Measurements from ENCODE around the gene ADPRH.
"Not testable (repeated sequence)": the region's sequence is repeated elsewhere in the genome, so short reads cannot be mapped to it uniquely, and the experiment has no call there.

ADPRH gene

GRCh38 chr3:119579366-119580066 is at the start of gene ADPRH:
TSS of gene ADPRH (plus strand) at chr3:119579492. CDS start at chr3:119582170, 2,678 bp downstream.
- DNase-seq (ENCODE audit: insufficient read length, low spot score): peak; percentile 24
- FAIRE-seq: no peak
- TF ChIP-seq POLR2A (IDR thresholded peaks at IDR 0.05; ENCODE audit: low read depth, low read length): no peak

- TF ChIP-seq POLR2A (IDR thresholded peaks at IDR 0.05; ENCODE audit: low read depth, low read length): no peak
- FAIRE-seq (no peak), DNase-seq (ENCODE audit: insufficient read length, low spot score) (no peak)
These were observed 49.4 kb upstream of the ADPRH start for GRCh38 chr3:119529883-119530282.

- DNase-seq (ENCODE audit: insufficient read length, low spot score): no peak
- no peak for FAIRE-seq
- TF ChIP-seq POLR2A (IDR thresholded peaks at IDR 0.05; ENCODE audit: low read depth, low read length): no peak
These were observed 48.8 kb upstream of the ADPRH start for GRCh38 chr3:119530456-119530855.

GRCh38 chr3:119531151-119531550 is 48.1 kb upstream of the ADPRH start:
- TF ChIP-seq POLR2A (IDR thresholded peaks at IDR 0.05; ENCODE audit: low read depth, low read length): no peak
- DNase-seq (ENCODE audit: insufficient read length, low spot score) (no peak), FAIRE-seq (no peak)

GRCh38 chr3:119534296-119534695 is 45.0 kb upstream of the ADPRH start:
- no peak for FAIRE-seq
- no peak for DNase-seq (ENCODE audit: insufficient read length, low spot score)
- no peak for TF ChIP-seq POLR2A (IDR thresholded peaks at IDR 0.05; ENCODE audit: low read depth, low read length)

- FAIRE-seq (no peak), DNase-seq (ENCODE audit: insufficient read length, low spot score) (no peak)
- no peak for TF ChIP-seq POLR2A (IDR thresholded peaks at IDR 0.05; ENCODE audit: low read depth, low read length)
These were observed 42.5 kb upstream of the ADPRH start for GRCh38 chr3:119536757-119537156.

GRCh38 chr3:119538772-119539171 is 40.5 kb upstream of the ADPRH start:
- FAIRE-seq (no peak), DNase-seq (ENCODE audit: insufficient read length, low spot score) (no peak)
- TF ChIP-seq POLR2A (IDR thresholded peaks at IDR 0.05; ENCODE audit: low read depth, low read length): no peak

- no peak for DNase-seq (ENCODE audit: insufficient read length, low spot score)
- no peak for FAIRE-seq
- no peak for TF ChIP-seq POLR2A (IDR thresholded peaks at IDR 0.05; ENCODE audit: low read depth, low read length)
These were observed 37.7 kb upstream of the ADPRH start for GRCh38 chr3:119541547-119541946.

- FAIRE-seq (no peak), DNase-seq (ENCODE audit: insufficient read length, low spot score) (no peak)
- no peak for TF ChIP-seq POLR2A (IDR thresholded peaks at IDR 0.05; ENCODE audit: low read depth, low read length)
These were observed 37.0 kb upstream of the ADPRH start for GRCh38 chr3:119542168-119542767.

- no peak for TF ChIP-seq POLR2A (IDR thresholded peaks at IDR 0.05; ENCODE audit: low read depth, low read length)
- no peak for DNase-seq (ENCODE audit: insufficient read length, low spot score)
- no peak for FAIRE-seq
These were observed 36.1 kb upstream of the ADPRH start for GRCh38 chr3:119543147-119543546.

- FAIRE-seq: no peak
- TF ChIP-seq POLR2A (IDR thresholded peaks at IDR 0.05; ENCODE audit: low read depth, low read length): no peak
- no peak for DNase-seq (ENCODE audit: insufficient read length, low spot score)
These were observed 32.1 kb upstream of the ADPRH start for GRCh38 chr3:119547227-119547626.

- no peak for DNase-seq (ENCODE audit: insufficient read length, low spot score)
- no peak for FAIRE-seq
- no peak for TF ChIP-seq POLR2A (IDR thresholded peaks at IDR 0.05; ENCODE audit: low read depth, low read length)
These were observed 31.0 kb upstream of the ADPRH start for GRCh38 chr3:119548341-119548740.

- no peak for FAIRE-seq
- no peak for TF ChIP-seq POLR2A (IDR thresholded peaks at IDR 0.05; ENCODE audit: low read depth, low read length)
- no peak for DNase-seq (ENCODE audit: insufficient read length, low spot score)
These were observed 28.9 kb upstream of the ADPRH start for GRCh38 chr3:119550192-119550910.

- FAIRE-seq (no peak), DNase-seq (ENCODE audit: insufficient read length, low spot score) (no peak)
- no peak for TF ChIP-seq POLR2A (IDR thresholded peaks at IDR 0.05; ENCODE audit: low read depth, low read length)
These were observed 27.7 kb upstream of the ADPRH start for GRCh38 chr3:119551598-119551997.

GRCh38 chr3:119552928-119553327 is 26.4 kb upstream of the ADPRH start:
- DNase-seq (ENCODE audit: insufficient read length, low spot score); FAIRE-seq: not testable (repeated sequence)

All from H54 (cell line).